Coronary artery (tissue), 2 donors: ENCODE measurements around the gene ANAPC15.

Experiments
- DNase-seq: peaks from one replicate; pipeline ENCODE4 v3.0.0-alpha.2; 2017; ENCODE audit warnings: low spot score
- H3K27ac ChIP-seq, 2 donors: fragments of 200-600 bp; sonication (generic); one replicate each; pipeline ENCODE4 v1.5.1; 2016 to 2019
- H3K4me3 ChIP-seq: fragments of 200-600 bp; sonication (generic); 2 replicates; pipeline ENCODE4 v1.5.1; 2016; ENCODE audit warnings: mild to moderate bottlenecking, moderate library complexity
- CTCF ChIP-seq: fragments of 200-600 bp; sonication (generic); IDR thresholded peaks from one replicate; pipeline ENCODE4 v1.5.1; 2019; ENCODE audit warnings: antibody characterized with exemption

ANAPC15 gene

GRCh38 chr11:72112978-72113808 is 698 bp upstream of the ANAPC15 start:
- DNase-seq = no peak
- peak overlapping the region; percentile 68 for H3K4me3 ChIP-seq
- H3K27ac ChIP-seq = peak overlapping the region; percentile 89 to 99
- TF ChIP-seq CTCF = no peak

- H3K4me3 ChIP-seq = peak overlapping the region; percentile 68
- no peak for DNase-seq
- no peak for TF ChIP-seq CTCF
- peak overlapping the region; percentile 89 to 99 for H3K27ac ChIP-seq
Measured at GRCh38 chr11:72111300-72112142, 974 bp downstream of the ANAPC15 start.

- no peak for DNase-seq
- TF ChIP-seq CTCF = no peak
- H3K4me3 ChIP-seq = no peak within 1 kb of the TSS
- H3K27ac ChIP-seq = no peak within 1 kb of the TSS
Measured at GRCh38 chr11:72105888-72106287, 6.6 kb downstream of the ANAPC15 start, which contains the start of gene TOMT. Gene TOMT (plus strand): TSS chr11:72105924. CDS start chr11:72105952, 28 bp downstream.

GRCh38 chr11:72103754-72104167 is 8.7 kb downstream of the ANAPC15 start:
- Histone ChIP-seq H3K4me3 (peak overlapping the region; percentile 93), H3K27ac (peak overlapping the region; percentile 89 to 97)
- no peak for DNase-seq
- no peak for TF ChIP-seq CTCF

GRCh38 chr11:72102946-72103753 is 9.3 kb downstream of the ANAPC15 start, which contains the start of gene LAMTOR1:
Gene LAMTOR1 (minus strand): TSS chr11:72103297. CDS start chr11:72103224, 73 bp downstream.
- peak; percentile 100 for DNase-seq

More at GRCh38 chr11:72102946-72103753, 9.3 kb downstream of the ANAPC15 start, which contains the start of gene LAMTOR1:
- TF ChIP-seq CTCF = no peak
- Histone ChIP-seq H3K4me3 (peak within 1 kb of the TSS; percentile 93), H3K27ac (peak within 1 kb of the TSS; percentile 89 to 97)
